Cardiac septum (tissue), 1 donor: Measurements from ENCODE around the gene MPZL1. TPM values are rescaled to one million over a fixed set of nuclear protein-coding genes. Genes with fewer than 3 reads are reported as not detected.

ENCODE experiments used
- DNase-seq: peaks from one replicate; pipeline ENCODE4 v3.0.0-alpha.2; 2020; ENCODE audit warnings: low spot score
- intact Hi-C: fragments of 100-400 bp; cut with DNase I; formaldehyde crosslinking; loops from one replicate; pipeline ENCODE4 v1.14.0; 2022
- total RNA-seq: library from RNA; stranded (reverse); fragmentation: NEBNext Ultra II Directional; extraction: Animal tissue kit (Norgen Biotek cat#: 25700); gene quantifications from one replicate; pipeline ENCODE4 v1.2.1, GENCODE V29; 2021
- donor health status: DM: no; HTN: no; CAD: no.

MPZL1 gene
- total RNA-seq, 1 donor from 2014 or later: 35.7 TPM

GRCh38 chr1:167766538-167766937 lies 44.8 kb downstream of the MPZL1 start:
- intact Hi-C loops: no loop called here
- DNase-seq: no peak

- intact Hi-C loops: no loop called here
- DNase-seq: no peak
Measured at GRCh38 chr1:167767761-167768160, 46.0 kb downstream of the MPZL1 start.

DNA sequence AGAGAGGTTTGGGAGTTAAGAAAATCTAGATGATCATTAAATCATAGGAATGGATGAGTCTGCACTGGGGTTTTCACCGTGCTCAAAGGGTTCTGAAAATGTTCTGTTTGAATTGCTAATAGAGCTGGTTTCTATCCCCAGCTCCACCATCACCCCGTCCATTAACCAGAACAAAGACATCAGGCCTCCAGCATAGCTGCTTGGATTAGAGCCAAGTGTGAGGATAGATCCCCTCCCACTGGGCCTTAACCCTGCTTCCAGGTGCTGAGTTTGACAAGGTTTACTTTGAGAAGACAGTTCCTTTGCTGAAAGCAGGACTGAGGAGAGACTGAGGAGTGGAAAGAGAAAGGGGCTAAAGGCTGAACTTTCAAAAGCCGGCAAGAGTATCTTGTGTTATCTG lies 48.3 kb downstream of the MPZL1 start:
- no peak for DNase-seq
- intact Hi-C loops: no loop called here

- intact Hi-C loops: no loop called here
- no peak for DNase-seq
Measured at GRCh38 chr1:167772436-167772835, 50.7 kb downstream of the MPZL1 start.

DNA sequence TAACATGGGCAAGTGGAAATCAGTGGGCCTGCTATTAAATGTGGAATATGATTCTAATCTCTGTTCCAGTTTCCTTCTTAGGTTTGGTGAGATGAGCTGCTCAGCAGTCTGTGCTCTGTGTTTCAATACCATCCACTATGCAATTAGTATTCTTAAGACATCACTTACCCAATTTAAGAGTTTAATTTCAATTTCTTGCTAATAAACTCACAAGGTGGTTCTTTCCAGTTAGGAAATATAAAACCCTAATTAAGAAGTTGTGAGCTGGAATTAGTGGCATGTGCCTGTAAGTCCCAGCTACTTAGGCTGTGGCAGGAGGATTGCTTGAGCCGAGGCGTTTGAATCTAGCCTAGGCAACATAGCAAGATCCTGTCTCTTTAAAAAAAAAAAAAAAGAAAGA lies 51.7 kb downstream of the MPZL1 start:
- no peak for DNase-seq
- intact Hi-C loops: no loop called here

GRCh38 chr1:167774710-167775109 lies 52.9 kb downstream of the MPZL1 start:
- intact Hi-C loops: no loop called here
- no peak for DNase-seq

- intact Hi-C loops: no loop called here
- DNase-seq: no peak
Measured at GRCh38 chr1:167775178-167775577, 53.4 kb downstream of the MPZL1 start.

- intact Hi-C loops: no loop called here
- no peak for DNase-seq
Measured at GRCh38 chr1:167776151-167776550, 54.4 kb downstream of the MPZL1 start.

DNA sequence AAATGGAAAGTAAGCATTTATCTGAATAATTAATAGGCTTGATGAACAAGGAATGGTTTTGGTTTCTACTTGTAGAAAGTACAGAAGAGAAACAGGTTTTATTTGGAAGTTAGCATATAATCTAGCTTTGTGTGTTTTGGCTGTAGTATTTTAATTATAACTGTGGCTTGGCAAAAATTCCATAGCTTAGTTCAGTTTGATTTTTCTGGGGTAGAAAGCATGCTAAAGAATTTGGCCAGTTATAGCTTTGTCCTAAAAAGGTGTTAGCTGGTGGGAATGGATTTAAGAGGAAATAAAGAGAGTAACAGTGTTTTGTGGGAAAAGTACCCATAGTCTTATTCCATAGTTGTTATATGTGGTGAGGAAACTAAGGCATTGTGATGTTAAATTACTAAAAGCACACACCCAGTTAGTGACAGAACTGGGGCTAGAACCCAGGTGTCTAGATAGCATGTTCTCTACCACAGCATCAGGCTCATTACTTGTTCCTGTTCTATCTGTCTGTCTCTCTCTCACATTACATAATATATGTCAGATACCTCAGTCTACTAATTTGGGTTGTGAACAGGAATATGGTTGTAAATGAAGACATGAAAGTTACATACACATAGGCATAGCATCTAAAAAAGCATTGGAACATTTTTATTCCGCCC lies 55.0 kb downstream of the MPZL1 start:
- intact Hi-C loops: no loop called here
- no peak for DNase-seq

DNA sequence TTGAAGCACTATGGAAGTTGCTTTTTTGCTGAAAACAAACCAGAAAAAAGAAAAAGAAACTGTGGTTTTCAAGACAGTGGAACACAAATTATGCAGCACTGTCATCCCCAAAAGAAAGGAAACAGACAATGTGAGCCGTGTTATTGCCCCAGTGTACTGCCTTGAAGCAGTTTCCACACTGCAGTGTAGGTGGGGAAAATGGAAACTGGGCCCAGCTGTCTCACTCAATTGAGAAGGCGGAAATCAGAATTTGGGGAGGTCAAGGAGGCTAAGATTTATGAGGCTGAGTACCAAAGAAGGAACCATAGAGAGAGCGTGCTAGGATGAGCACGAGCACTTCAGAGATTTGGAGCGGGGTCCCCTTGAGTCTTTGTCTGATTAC lies 55.5 kb downstream of the MPZL1 start:
- no peak for DNase-seq
- intact Hi-C loops: no loop called here

DNA sequence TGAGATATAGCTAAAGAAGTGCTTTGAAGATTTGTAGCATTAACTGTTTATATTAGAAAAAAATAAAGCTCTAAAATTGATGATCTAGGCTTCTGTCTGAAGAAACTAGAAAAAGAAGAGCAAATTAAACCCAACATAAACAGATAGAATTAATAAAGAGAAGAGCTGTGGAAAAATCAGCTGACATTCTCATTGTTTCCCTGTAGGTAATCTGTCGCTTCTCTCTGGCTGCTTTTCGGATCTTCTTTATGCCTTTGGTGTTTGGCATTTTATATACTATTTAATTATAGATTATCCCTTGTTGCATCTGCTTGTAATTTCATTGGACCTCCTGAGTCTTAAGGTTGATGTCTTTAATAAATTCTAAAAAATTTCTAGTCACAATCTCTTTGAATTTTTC lies 59.8 kb downstream of the MPZL1 start:
- intact Hi-C loops: no loop called here
- DNase-seq: no peak

DNA sequence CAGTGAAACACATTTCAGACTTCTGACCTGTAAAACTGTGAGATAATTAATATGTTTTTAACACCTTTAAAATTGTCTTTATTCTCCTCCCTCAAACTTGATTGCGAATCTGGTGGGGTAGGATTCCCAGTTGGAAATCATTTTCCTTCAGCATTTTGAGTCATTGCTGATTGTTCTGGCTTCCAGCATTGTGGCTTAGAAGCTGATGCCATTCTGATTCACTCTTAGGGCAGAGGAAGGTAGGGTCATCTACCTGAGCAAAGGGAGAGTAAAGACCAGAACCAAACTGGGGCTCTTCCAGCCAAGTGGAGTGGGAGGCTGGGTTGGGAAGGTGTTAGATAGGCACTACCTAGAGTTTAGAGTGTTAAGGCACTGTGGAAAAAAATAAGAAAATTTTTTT lies 61.2 kb downstream of the MPZL1 start:
- no peak for DNase-seq
- intact Hi-C loops: no loop called here

GRCh38 chr1:167784876-167785550 lies 63.2 kb downstream of the MPZL1 start:
- intact Hi-C loops: no loop called here
- no peak for DNase-seq

- intact Hi-C loops: no loop called here
- no peak for DNase-seq
Measured at GRCh38 chr1:167786502-167786901, 64.7 kb downstream of the MPZL1 start.

DNA sequence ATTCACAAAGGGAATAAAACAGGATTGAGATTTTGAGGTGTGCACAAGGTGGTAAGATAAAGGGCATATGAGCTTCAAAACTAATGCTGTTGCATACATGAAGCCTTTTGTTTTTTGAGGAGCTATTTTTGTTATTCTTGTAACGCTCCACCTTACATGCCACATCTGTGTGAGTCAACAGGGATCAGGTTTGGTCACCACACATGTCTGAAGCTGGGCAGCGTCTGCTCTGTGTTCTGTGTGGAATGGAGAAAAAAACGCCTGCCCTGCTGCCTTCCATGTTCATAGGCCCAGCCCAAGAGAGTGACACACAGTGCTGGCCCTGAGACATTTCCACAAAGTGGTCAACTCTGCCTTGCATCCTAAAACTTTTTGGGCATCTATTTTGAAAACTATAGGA lies 67.7 kb downstream of the MPZL1 start:
- intact Hi-C loops: no loop called here
- DNase-seq: no peak

- no peak for DNase-seq
- intact Hi-C loops: loop anchor here (5.0 kb wide), 1 partner anchor 38 kb away; no protein-coding TSS in a partner anchor
Measured at GRCh38 chr1:167790117-167790516, 68.3 kb downstream of the MPZL1 start.

DNA sequence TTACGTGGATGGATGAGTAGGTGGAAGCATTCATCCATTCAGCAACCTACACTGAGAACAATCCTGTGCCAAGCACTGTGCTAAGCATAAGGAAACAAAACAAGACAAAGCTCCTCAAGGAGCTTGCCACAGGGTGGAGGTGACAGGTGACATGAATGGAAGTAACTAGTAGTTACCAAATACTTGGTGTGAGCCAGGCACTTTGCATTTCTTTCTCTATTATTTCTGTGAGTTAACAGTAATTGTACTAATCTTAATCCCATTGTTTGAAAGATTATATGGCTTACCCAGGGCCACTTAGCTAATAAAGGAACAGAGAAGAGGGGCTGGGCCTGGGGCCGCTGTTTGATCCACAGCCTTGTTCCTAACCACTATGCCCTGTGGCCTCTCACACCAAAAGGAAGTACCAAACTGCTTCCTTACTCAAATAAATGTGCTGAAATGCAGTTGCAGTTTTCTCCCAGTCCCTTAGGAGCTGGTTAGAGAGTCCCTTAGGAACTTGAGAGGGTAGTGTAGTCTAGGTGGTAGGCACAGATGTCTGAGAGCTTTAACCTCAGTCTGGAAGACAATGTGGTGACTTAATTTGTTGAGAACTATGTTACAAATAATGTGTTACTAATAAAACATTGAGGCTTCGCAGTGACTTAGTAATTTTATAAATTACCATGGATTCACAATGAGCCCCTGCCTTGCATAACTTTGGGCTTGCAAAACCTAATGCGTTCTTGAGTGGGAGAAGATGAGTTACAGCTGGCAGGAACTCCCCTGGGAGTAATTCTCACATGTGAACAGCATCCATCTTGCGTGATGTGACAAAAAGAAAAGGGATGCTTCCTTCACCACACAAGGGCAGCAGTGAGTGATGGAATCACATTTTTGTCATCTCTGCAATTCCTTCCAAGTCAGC lies 69.8 kb downstream of the MPZL1 start:
- DNase-seq: no peak
- intact Hi-C loops: loop anchor here (5.0 kb wide), 1 partner anchor 39 kb away; no protein-coding TSS in a partner anchor

- intact Hi-C loops: loop anchor here (5.0 kb wide), 1 partner anchor 40 kb away; no protein-coding TSS in a partner anchor
- no peak for DNase-seq
Measured at GRCh38 chr1:167792188-167792565, 70.4 kb downstream of the MPZL1 start.

DNA sequence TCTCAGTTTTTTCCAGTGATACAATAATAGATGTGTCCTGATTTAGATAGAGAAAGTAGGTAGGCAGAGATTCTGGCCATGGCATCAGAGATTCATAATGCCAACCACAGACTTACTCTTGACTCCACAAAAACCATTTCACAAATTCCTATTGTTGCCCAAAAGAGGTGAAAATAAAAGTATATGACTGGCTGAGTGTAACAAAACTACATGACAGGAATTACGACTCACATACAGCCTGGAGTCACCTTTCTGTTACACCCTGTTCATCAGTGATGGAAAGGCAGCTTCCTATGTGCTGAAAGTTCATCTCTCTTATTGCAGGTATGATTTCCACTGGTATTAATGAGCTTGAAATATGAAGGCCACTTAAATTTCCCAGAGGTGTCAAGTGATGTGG lies 72.3 kb downstream of the MPZL1 start:
- intact Hi-C loops: loop anchor here (5.0 kb wide), 1 partner anchor 42 kb away; no protein-coding TSS in a partner anchor
- DNase-seq: no peak
